Measurements from ENCODE around the gene PER1. TPM values are rescaled to one million over a fixed set of nuclear protein-coding genes. Genes with fewer than 3 reads are reported as not detected.

The PER1 gene
- total RNA-seq, 1 experiment from 2014 or later: 36.5 TPM

DNA sequence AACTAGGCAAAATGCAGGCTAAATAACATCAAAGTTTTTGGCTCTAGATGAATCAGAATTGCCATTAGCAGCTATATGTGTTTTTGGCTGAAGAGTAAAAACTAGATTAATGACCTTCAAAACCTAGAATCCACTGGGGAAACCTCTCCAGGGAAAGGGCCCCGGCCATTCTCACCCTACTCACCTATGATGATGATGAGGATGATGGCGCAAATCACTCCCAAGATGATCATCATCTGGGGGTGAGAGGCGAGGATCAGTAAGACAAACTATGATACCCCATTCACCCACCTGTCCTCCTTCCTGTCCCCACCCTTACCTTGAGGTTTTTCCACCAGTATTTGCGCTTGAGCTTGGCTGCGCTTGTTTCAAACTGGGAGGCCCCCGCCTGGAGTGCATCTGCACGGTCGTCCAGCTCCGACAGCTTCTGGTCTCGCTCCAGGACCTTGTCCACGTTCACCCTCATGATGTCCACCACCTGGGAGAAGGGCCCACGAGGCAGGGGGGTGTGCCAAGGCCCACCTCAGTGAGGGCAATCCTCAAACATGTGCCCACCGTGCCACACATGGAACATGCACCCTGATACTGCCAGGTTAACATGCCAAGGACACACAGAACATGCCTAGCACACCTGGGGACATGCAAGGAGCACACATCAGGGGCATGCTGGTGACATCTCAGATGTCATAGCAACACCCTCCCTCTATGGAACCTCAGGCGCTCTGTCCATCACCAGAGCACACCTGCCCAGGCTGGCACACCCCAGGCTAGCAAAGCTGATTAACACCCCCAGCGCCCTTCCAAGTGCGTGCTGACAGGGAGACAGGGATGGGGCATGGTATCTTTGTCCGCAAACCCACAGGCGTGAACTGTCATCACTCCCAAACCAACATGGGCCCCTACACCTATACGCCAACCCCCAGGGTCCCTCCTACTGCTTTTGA is 9.4 kb upstream of the PER1 start:
- H2AK5ac ChIP-seq (ENCODE audit: insufficient read length, low read length): no peak overlapping the region
- H3K27me3 Mint-ChIP-seq (ENCODE audit: low read depth): no peaks in the 10 kb centered on the region
- no peak overlapping the region for H2AFZ ChIP-seq (ENCODE audit: low read length)
- no peaks in the 10 kb centered on the region for H3K79me2 ChIP-seq (ENCODE audit: insufficient read depth, low read length)
- no peak overlapping the region for H2BK12ac ChIP-seq (ENCODE audit: insufficient read length, low read depth, low read length)
- no peak overlapping the region for H4K8ac ChIP-seq (replicated peaks; ENCODE audit: insufficient read length, low read depth, low read length)
- no peaks in the 10 kb centered on the region for H4K20me1 ChIP-seq (ENCODE audit: control insufficient read depth, insufficient read depth, insufficient read length)
- H3K18ac ChIP-seq (ENCODE audit: insufficient read length, low read depth, low read length): no peak overlapping the region
- no peak overlapping the region for H3K56ac ChIP-seq (ENCODE audit: insufficient read length, low read depth, low read length)
- no peaks in the 10 kb centered on the region for H3K9me3 Mint-ChIP-seq
- no peaks in the 10 kb centered on the region for H3K79me1 ChIP-seq (ENCODE audit: insufficient read depth, low read depth, low read length, poor library complexity, severe bottlenecking)
- no peak overlapping the region; the same call in 1 of the 2 replicates for H3K14ac ChIP-seq (ENCODE audit: insufficient read depth, low read length)
- peak overlapping the region in 1 of 3 experiments; percentile 66; a peak in 4 of 7 replicates for H3K27ac Mint-ChIP-seq
- H3K9me3 ChIP-seq (ENCODE audit: control insufficient read depth, low read depth, low read length): no peaks in the 10 kb centered on the region
- no CpG with 5 or more reads among the region's 19 CpGs for WGBS (ENCODE audit: extremely low coverage, insufficient read length, low lambda C conversion rate)
- no peak overlapping the region for H2BK120ac ChIP-seq (ENCODE audit: low read depth, low read length, poor library complexity, severe bottlenecking)
- no peak overlapping the region for H3K23ac ChIP-seq (ENCODE audit: insufficient read length, low read depth, low read length)
- TF ChIP-seq, protein P1, sequence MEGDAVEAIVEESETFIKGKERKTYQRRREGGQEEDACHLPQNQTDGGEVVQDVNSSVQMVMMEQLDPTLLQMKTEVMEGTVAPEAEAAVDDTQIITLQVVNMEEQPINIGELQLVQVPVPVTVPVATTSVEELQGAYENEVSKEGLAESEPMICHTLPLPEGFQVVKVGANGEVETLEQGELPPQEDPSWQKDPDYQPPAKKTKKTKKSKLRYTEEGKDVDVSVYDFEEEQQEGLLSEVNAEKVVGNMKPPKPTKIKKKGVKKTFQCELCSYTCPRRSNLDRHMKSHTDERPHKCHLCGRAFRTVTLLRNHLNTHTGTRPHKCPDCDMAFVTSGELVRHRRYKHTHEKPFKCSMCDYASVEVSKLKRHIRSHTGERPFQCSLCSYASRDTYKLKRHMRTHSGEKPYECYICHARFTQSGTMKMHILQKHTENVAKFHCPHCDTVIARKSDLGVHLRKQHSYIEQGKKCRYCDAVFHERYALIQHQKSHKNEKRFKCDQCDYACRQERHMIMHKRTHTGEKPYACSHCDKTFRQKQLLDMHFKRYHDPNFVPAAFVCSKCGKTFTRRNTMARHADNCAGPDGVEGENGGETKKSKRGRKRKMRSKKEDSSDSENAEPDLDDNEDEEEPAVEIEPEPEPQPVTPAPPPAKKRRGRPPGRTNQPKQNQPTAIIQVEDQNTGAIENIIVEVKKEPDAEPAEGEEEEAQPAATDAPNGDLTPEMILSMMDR (conservative IDR thresholded peaks at IDR 0.05): no peak
- H3K27ac ChIP-seq (ENCODE audit: insufficient read length, low read depth, low read length): no peak overlapping the region
- H3K9ac ChIP-seq (ENCODE audit: extremely low read depth, insufficient read length, low read length): peak overlapping the region; percentile 63
- H2BK20ac ChIP-seq (ENCODE audit: low read depth, low read length, poor library complexity, severe bottlenecking): no peak overlapping the region
- H3K4me1 Mint-ChIP-seq: peaks cover 36 to 39% of the 10 kb centered on the region in 2 experiments
- peak; percentile 35 for DNase-seq
- H2BK5ac ChIP-seq (ENCODE audit: insufficient read length, low read length): no peak overlapping the region
- H3K23me2 ChIP-seq (ENCODE audit: insufficient read length, low read depth, low read length, poor library complexity, severe bottlenecking): peaks cover 17% of the 10 kb centered on the region
- peaks cover 3% of the 10 kb centered on the region; the same call in 1 of the 2 replicates for H3K4me1 ChIP-seq (ENCODE audit: insufficient read depth, low read length)
- H3K4me2 ChIP-seq (ENCODE audit: insufficient read depth, insufficient read length, low read length): peak overlapping the region; percentile 58
- H3K36me3 Mint-ChIP-seq (ENCODE audit: insufficient read depth in 1 of 3, low read depth in 3 of 3): peaks cover 10 to 26% (median 22%) of the 10 kb centered on the region in 3 experiments
- H3K4me3 Mint-ChIP-seq: peak overlapping the region; percentile 81 to 86
- no peaks in the 10 kb centered on the region for H3K27me3 ChIP-seq (ENCODE audit: insufficient read depth, low read length)
- H3T11ph ChIP-seq (ENCODE audit: low read length): no peak overlapping the region
- no peak overlapping the region for H3K4ac ChIP-seq (ENCODE audit: low read depth, low read length)
- H4K5ac ChIP-seq (ENCODE audit: insufficient read length, low read depth, low read length): no peak overlapping the region
- no peak overlapping the region for H2BK15ac ChIP-seq (ENCODE audit: low read depth, low read length)
- no peak overlapping the region for H4K91ac ChIP-seq (ENCODE audit: insufficient read length, low read depth, low read length)
